ENCODE measurements around the gene ARMH4. TPM values are rescaled to one million over a fixed set of nuclear protein-coding genes. Genes with fewer than 3 reads are reported as not detected.

Gene ARMH4
- total RNA-seq, 4 donors from 2014 or later, result 5.0 to 8.0 (median 5.8) TPM

GRCh38 chr14:58166005-58166983, 14.3 kb upstream of the ARMH4 start:
- TF ChIP-seq EP300 (IDR thresholded peaks at IDR 0.05) (no peak), CTCF (IDR thresholded peaks at IDR 0.05) (peak; percentile 68 to 90 (median 80)), POLR2A (IDR thresholded peaks at IDR 0.05; ENCODE audit: low read depth) (no peak), POLR2AphosphoS5 (IDR thresholded peaks at IDR 0.05) (peak in 1 of 2 donors; percentile 37)
- intact Hi-C loops (cut with DNase I), result loop anchor here (1.0 kb wide), 1 partner anchor 58 kb away; no protein-coding TSS in a partner anchor
- WGBS, result 33% methylated on average over 10 of the region's 10 CpGs

GRCh38 chr14:58160561-58160960, 8.5 kb upstream of the ARMH4 start:
- Histone ChIP-seq H3K36me3 (no peaks in the 10 kb centered on the region), H3K4me3 (no peak overlapping the region), H3K4me1 (no peaks in the 10 kb centered on the region), H3K27ac (replicated peaks in 1 of 4) (no peak overlapping the region), H3K9me3 (no peaks in the 10 kb centered on the region), H3K27me3 (no peaks in the 10 kb centered on the region)
- no peak for TF ChIP-seq EP300 (IDR thresholded peaks at IDR 0.05)
- no peak for TF ChIP-seq POLR2AphosphoS5 (IDR thresholded peaks at IDR 0.05)
- no peak for TF ChIP-seq POLR2A (IDR thresholded peaks at IDR 0.05; ENCODE audit: low read depth)
- DNase-seq (ENCODE audit: extremely low spot score), result no peak
- intact Hi-C loops (cut with DNase I), result no loop called here

More at GRCh38 chr14:58166005-58166983, 14.3 kb upstream of the ARMH4 start:
- no peaks in the 10 kb centered on the region for H3K36me3 ChIP-seq
- no peaks in the 10 kb centered on the region for H3K27me3 ChIP-seq
- peak; percentile 93 for DNase-seq (ENCODE audit: extremely low spot score)
- peaks cover 0 to 13% (median 0%) of the 10 kb centered on the region in 4 donors for H3K4me1 ChIP-seq
- H3K9me3 ChIP-seq, result no peaks in the 10 kb centered on the region
- H3K27ac ChIP-seq (replicated peaks in 1 of 4), result no peak overlapping the region
- no peak overlapping the region for H3K4me3 ChIP-seq

GRCh38 chr14:58151133-58152013, 640 bp downstream of the ARMH4 start:
- intact Hi-C loops (cut with DNase I), result loop anchor here (5.0 kb wide), 2 partner anchors 44 to 131 kb away; no protein-coding TSS in a partner anchor
- peak in 1 of 2 donors; percentile 7 for TF ChIP-seq POLR2AphosphoS5 (IDR thresholded peaks at IDR 0.05)
- TF ChIP-seq EP300 (IDR thresholded peaks at IDR 0.05), result no peak
- H3K36me3 ChIP-seq, result no peaks in the 10 kb centered on the region
- WGBS, result 4% methylated on average over 5 of the region's 56 CpGs
- peak overlapping the region; percentile 70 to 87 (median 81) for H3K4me3 ChIP-seq
- H3K9me3 ChIP-seq, result no peaks in the 10 kb centered on the region
- DNase-seq (ENCODE audit: extremely low spot score), result no peak
- no peaks in the 10 kb centered on the region for H3K27me3 ChIP-seq
- H3K27ac ChIP-seq (replicated peaks in 1 of 4), result peak overlapping the region; percentile 72 to 80 (median 74)
- peaks cover 10 to 23% (median 16%) of the 10 kb centered on the region in 4 donors for H3K4me1 ChIP-seq

GRCh38 chr14:58150243-58150805, 1.7 kb downstream of the ARMH4 start:
- Histone ChIP-seq H3K4me3 (no peak overlapping the region), H3K4me1 (peaks cover 10 to 23% (median 16%) of the 10 kb centered on the region in 4 donors), H3K27ac (replicated peaks in 1 of 4) (no peak overlapping the region), H3K36me3 (no peaks in the 10 kb centered on the region), H3K9me3 (no peaks in the 10 kb centered on the region), H3K27me3 (no peaks in the 10 kb centered on the region)
- no peak for DNase-seq (ENCODE audit: extremely low spot score)
- intact Hi-C loops (cut with DNase I), result loop anchor here (5.0 kb wide), 2 partner anchors 43 to 132 kb away; no protein-coding TSS in a partner anchor
- no peak for TF ChIP-seq POLR2AphosphoS5 (IDR thresholded peaks at IDR 0.05)
- no peak for TF ChIP-seq POLR2A (IDR thresholded peaks at IDR 0.05; ENCODE audit: low read depth)
- TF ChIP-seq CTCF (IDR thresholded peaks at IDR 0.05), result no peak
- no peak for TF ChIP-seq EP300 (IDR thresholded peaks at IDR 0.05)
- whole genome bisulfite sequencing, result 71% methylated on average over 6 of the region's 6 CpGs

- no peak for TF ChIP-seq POLR2A (IDR thresholded peaks at IDR 0.05; ENCODE audit: low read depth)
- TF ChIP-seq CTCF (IDR thresholded peaks at IDR 0.05), result no peak
- TF ChIP-seq EP300 (IDR thresholded peaks at IDR 0.05), result no peak
- TF ChIP-seq POLR2AphosphoS5 (IDR thresholded peaks at IDR 0.05), result no peak
- peaks cover 10 to 23% (median 16%) of the 10 kb centered on the region in 4 donors for H3K4me1 ChIP-seq
- no peaks in the 10 kb centered on the region for H3K36me3 ChIP-seq
- no peak overlapping the region for H3K4me3 ChIP-seq
- no peak overlapping the region for H3K27ac ChIP-seq (replicated peaks in 1 of 4)
- intact Hi-C loops (cut with DNase I), result no loop called here
- no peak for DNase-seq (ENCODE audit: extremely low spot score)
- no peaks in the 10 kb centered on the region for H3K9me3 ChIP-seq
- 90% methylated on average over 1 of the region's 1 CpG for WGBS
- no peaks in the 10 kb centered on the region for H3K27me3 ChIP-seq
These were observed 2.8 kb downstream of the ARMH4 start for GRCh38 chr14:58149196-58149595.

All from esophagus muscularis mucosa (tissue), 4 donors.